Transverse colon (tissue), 4 donors: ENCODE data around the gene MUL1.
"Not testable (repeated sequence)": the region's sequence is repeated elsewhere in the genome, so short reads cannot be mapped to it uniquely, and the experiment has no call there.

Experiments used
- CTCF ChIP-seq, 5 experiments: fragments of 200-600 bp in 3 of 5; fragments of 450-650 bp in 2 of 5; sonication (generic) in 3 of 5; IDR thresholded peaks; 1 replicate in 2 of 5; 2 replicates in 3 of 5; pipeline ENCODE4 v1.5.1; 2016 to 2017; ENCODE audit warnings: antibody characterized with exemption in 5 of 5, inconsistent platforms in 3 of 5, mild to moderate bottlenecking in 2 of 5, moderate library complexity in 1 of 5
- POLR2A ChIP-seq: fragments of 450-650 bp; IDR thresholded peaks from one replicate; pipeline ENCODE4 v1.6.1; 2016; ENCODE audit warnings: antibody characterized with exemption, mild to moderate bottlenecking, moderate library complexity
- POLR2AphosphoS5 ChIP-seq, 3 donors: sonication (generic); formaldehyde crosslinking; IDR thresholded peaks; one replicate each; pipeline ENCODE4 v1.6.1; 2016; ENCODE audit warnings: antibody characterized with exemption in 3 of 3

GRCh38 chr1:20519609-20520262 is 11.8 kb upstream of the MUL1 start:
- not testable (repeated sequence) for TF ChIP-seq CTCF (IDR thresholded peaks at IDR 0.05); POLR2A; POLR2AphosphoS5 (IDR thresholded peaks at IDR 0.05)
